ENCODE measurements around the gene GATC. TPM values are rescaled to one million over a fixed set of nuclear protein-coding genes. Genes with fewer than 3 reads are reported as not detected.

Gene GATC
- total RNA-seq, 4 donors from 2014 or later = 11.8 to 31.9 (median 18.3) TPM

GRCh38 chr12:120467439-120467838, 21.2 kb downstream of the GATC start:
- no peak overlapping the region for H3K27ac ChIP-seq
- peaks cover 0 to 18% of the 10 kb centered on the region in 2 donors for H3K4me1 ChIP-seq
- no peak overlapping the region for H3K4me3 ChIP-seq
- no peaks in the 10 kb centered on the region for H3K9me3 ChIP-seq
- no peaks in the 10 kb centered on the region for H3K27me3 ChIP-seq
- no peak for DNase-seq
- H3K36me3 ChIP-seq = no peaks in the 10 kb centered on the region
- no peak for TF ChIP-seq POLR2A (IDR thresholded peaks at IDR 0.05)
- TF ChIP-seq, protein P1, sequence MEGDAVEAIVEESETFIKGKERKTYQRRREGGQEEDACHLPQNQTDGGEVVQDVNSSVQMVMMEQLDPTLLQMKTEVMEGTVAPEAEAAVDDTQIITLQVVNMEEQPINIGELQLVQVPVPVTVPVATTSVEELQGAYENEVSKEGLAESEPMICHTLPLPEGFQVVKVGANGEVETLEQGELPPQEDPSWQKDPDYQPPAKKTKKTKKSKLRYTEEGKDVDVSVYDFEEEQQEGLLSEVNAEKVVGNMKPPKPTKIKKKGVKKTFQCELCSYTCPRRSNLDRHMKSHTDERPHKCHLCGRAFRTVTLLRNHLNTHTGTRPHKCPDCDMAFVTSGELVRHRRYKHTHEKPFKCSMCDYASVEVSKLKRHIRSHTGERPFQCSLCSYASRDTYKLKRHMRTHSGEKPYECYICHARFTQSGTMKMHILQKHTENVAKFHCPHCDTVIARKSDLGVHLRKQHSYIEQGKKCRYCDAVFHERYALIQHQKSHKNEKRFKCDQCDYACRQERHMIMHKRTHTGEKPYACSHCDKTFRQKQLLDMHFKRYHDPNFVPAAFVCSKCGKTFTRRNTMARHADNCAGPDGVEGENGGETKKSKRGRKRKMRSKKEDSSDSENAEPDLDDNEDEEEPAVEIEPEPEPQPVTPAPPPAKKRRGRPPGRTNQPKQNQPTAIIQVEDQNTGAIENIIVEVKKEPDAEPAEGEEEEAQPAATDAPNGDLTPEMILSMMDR (IDR thresholded peaks at IDR 0.05) = no peak
- intact Hi-C loops (cut with DNase I; ENCODE audit: low total_unique reads) = no loop called here

DNA sequence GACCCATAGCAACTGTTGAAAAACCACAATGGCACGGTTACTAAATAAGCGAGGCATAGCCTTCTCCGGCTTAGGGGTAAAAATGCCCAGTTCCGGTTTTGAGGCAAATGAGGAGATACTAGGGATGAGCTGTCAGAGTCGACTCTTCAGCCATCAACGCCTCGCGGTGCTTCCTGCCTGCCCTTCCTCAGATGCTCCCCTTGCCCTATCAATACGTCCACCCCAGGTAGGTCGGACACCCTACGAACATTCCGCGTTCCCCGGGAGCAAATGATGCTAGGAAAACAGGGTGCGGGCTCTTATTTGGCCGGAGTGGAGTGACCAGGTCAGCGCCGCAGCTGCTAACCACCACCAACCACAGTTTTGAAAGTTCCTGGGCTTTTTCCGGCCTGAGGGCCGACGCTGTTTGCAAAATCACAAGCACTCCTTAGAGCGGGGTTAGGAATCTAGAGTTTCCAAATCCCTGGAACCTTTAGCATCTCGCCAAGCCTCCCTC, 22.1 kb downstream of the GATC start:
- no peaks in the 10 kb centered on the region for H3K9me3 ChIP-seq
- peak in 1 of 2 donors; percentile 28 for DNase-seq
- no peaks in the 10 kb centered on the region for H3K27me3 ChIP-seq
- peaks cover 0 to 22% of the 10 kb centered on the region in 2 donors for H3K4me1 ChIP-seq
- TF ChIP-seq, protein P1 (IDR thresholded peaks at IDR 0.05) = no peak
- no peak for TF ChIP-seq POLR2A (IDR thresholded peaks at IDR 0.05)
- peak overlapping the region; percentile 89 to 92 for H3K27ac ChIP-seq
- H3K4me3 ChIP-seq = peak overlapping the region; percentile 75 to 89
- intact Hi-C loops (cut with DNase I; ENCODE audit: low total_unique reads) = no loop called here
- no peaks in the 10 kb centered on the region for H3K36me3 ChIP-seq

- Histone ChIP-seq H3K27me3 (no peaks in the 10 kb centered on the region), H3K27ac (peak overlapping the region; percentile 89 to 92), H3K36me3 (no peaks in the 10 kb centered on the region), H3K9me3 (no peaks in the 10 kb centered on the region), H3K4me3 (peak overlapping the region; percentile 75 to 89), H3K4me1 (peaks cover 0 to 22% of the 10 kb centered on the region in 2 donors)
- intact Hi-C loops (cut with DNase I; ENCODE audit: low total_unique reads) = no loop called here
- peak; percentile 20 to 26 for DNase-seq
- TF ChIP-seq, protein P1 (IDR thresholded peaks at IDR 0.05) = peak in 1 of 4 experiments; percentile 6
- TF ChIP-seq POLR2A (IDR thresholded peaks at IDR 0.05) = no peak
Measured at GRCh38 chr12:120468821-120469449, 22.7 kb downstream of the GATC start.

DNA sequence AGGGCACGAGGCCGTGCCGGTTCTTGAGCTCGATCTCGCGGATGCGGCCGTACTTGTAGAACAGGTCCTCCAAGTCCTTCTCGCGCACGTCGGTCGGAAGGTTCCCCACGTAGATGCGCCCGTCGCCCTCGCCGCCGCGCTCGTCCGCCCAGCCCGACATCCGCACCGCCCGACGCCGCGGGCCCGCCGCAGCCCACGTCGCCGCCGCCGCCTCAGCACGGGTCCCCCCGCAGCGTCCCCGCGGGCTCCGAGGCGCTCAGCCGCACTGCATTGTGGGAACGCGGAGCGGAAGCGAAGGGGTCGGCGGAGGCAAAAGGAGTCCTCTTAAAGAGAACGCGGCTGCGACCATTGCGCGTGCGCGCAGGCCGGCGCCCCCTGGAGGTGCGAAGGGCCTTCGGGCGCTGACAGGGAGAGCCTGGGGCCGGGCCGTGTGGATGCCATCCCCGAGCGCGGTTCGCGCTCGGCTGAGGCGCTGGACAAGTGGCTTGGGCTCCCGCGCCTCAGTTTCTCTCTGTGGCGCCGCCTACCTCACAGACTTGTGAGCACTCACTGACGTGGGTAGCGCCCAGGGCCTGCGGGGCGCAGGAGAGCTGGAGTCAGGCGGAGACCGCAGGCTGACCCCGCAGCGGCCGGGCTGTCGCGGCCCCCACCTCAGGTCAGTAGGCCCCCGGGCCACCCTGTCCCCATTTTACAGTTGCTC, 23.4 kb downstream of the GATC start, which contains the start of gene SRSF9:
SRSF9 (minus strand) TSS at position 299 of the 700 bp plus-strand sequence; CDS start at position 160, 139 bp downstream.
- H3K9me3 ChIP-seq = no peaks in the 10 kb centered on the region
- H3K36me3 ChIP-seq = no peaks in the 10 kb centered on the region
- intact Hi-C loops (cut with DNase I; ENCODE audit: low total_unique reads) = no loop called here
- H3K4me1 ChIP-seq = peaks cover 0 to 22% of the 10 kb centered on the region in 2 donors
- H3K4me3 ChIP-seq = peak within 1 kb of the TSS; percentile 75 to 89
- no peaks in the 10 kb centered on the region for H3K27me3 ChIP-seq
- peak; percentile 44 to 86 for TF ChIP-seq POLR2A (IDR thresholded peaks at IDR 0.05)
- TF ChIP-seq, protein P1 (IDR thresholded peaks at IDR 0.05) = peak; percentile 86 to 97 (median 96)
- peak within 1 kb of the TSS; percentile 89 to 92 for H3K27ac ChIP-seq
- peak; percentile 94 to 95 for DNase-seq
